H54 (cell line): ENCODE results near the gene RRAD.
"Not testable (repeated sequence)": the region's sequence is repeated elsewhere in the genome, so short reads cannot be mapped to it uniquely, and the experiment has no call there.

Experiments used
- DNase-seq: peaks from one replicate; pipeline ENCODE4 v3.0.0; 2011; ENCODE audit warnings: low spot score, mixed read lengths; ENCODE audit not compliant: insufficient read length
- FAIRE-seq: peaks from 3 replicates; lab custom pipeline; 2011; peaks lifted over from hg19 to GRCh38; lab: Jason Lieb, UNC
- POLR2A ChIP-seq: IDR thresholded peaks from 2 replicates; pipeline ENCODE4 v1.6.1; 2011; ENCODE audit warnings: low read depth, mild to moderate bottlenecking, low read length

The RRAD gene

DNA sequence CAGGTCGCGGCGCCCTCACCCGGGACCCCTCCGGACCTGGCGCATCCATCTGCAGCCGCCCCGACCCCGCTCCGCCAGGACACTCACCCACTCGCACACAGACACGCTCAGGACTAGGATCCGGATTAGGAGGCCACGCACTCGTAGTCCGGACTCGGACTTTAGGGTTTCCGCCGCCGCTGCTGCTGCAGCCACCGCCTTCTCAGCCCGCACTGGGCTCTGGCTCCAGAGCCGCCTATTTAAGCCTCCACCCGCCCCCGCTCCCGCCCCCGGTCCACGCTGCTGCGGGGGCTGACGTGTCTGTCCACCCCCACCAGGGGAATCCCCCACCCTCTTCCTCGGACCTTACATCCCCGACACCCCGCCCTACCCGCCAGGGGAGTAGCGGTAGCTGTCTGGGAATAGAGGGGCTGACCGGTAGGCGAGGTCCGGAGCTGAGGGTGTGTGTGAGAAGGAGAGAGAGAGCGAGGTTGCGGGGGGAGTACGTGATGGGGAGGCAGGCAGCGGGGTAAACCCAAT is at the start of gene RRAD:
RRAD (minus strand) TSS at position 214 of the 519 bp plus-strand sequence. CDS start 356 bp downstream, outside the sequence.
- DNase-seq (no peak), FAIRE-seq (no peak)
- TF ChIP-seq POLR2A, result no peak

DNA sequence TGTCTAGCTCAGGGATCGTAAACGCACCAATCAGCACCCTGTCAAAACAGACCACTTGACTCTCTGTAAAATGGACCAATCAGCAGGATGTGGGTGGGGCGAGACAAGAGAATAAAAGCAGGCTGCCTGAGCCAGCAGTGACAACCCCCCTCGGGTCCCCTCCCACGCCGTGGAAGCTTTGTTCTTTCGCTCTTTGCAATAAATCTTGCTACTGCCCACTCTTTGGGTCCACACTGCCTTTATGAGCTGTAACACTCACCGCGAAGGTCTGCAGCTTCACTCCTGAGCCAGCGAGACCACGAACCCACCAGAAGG is 49.6 kb upstream of the RRAD start:
- DNase-seq, FAIRE-seq: not testable (repeated sequence)

- not testable (repeated sequence) for DNase-seq, FAIRE-seq
Observed at GRCh38 chr16:66974156-66974931, 49.0 kb upstream of the RRAD start.

DNA sequence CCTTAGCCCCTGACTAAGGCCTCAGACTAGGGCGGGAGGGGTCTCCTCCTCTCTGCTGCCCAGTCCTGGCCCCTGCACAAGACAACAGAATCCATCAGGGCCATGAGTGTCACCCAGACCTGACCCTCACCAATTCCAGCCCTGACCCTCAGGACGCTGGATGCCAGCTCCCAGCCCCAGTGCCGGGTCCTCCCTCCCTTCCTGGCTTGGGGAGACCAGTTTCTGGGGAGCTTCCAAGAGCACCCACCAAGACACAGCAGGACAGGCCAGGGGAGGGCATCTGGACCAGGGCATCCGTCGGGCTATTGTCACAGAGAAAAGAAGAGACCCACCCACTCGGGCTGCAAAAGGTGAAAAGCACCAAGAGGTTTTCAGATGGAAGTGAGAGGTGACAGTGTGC is 48.4 kb upstream of the RRAD start:
- DNase-seq (no peak), FAIRE-seq (no peak)
- TF ChIP-seq POLR2A, result no peak

DNA sequence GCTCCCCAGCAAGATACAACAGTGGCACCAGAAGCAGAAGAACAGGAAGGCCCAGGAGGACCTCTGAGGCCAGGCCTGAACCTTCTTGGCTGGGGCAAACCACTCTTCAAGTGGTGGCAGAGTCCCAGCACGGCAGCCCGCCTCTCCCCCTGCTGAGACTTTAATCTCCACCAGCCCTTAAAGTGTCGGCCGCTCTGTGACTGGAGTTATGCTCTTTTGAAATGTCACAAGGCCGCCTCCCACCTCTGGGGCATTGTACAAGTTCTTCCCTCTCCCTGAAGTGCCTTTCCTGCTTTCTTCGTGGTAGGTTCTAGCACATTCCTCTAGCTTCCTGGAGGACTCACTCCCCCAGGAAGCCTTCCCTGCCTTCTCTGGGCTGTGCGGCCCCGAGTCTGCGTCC is 47.6 kb upstream of the RRAD start:
- DNase-seq (no peak), FAIRE-seq (no peak)
- no peak for TF ChIP-seq POLR2A

DNA sequence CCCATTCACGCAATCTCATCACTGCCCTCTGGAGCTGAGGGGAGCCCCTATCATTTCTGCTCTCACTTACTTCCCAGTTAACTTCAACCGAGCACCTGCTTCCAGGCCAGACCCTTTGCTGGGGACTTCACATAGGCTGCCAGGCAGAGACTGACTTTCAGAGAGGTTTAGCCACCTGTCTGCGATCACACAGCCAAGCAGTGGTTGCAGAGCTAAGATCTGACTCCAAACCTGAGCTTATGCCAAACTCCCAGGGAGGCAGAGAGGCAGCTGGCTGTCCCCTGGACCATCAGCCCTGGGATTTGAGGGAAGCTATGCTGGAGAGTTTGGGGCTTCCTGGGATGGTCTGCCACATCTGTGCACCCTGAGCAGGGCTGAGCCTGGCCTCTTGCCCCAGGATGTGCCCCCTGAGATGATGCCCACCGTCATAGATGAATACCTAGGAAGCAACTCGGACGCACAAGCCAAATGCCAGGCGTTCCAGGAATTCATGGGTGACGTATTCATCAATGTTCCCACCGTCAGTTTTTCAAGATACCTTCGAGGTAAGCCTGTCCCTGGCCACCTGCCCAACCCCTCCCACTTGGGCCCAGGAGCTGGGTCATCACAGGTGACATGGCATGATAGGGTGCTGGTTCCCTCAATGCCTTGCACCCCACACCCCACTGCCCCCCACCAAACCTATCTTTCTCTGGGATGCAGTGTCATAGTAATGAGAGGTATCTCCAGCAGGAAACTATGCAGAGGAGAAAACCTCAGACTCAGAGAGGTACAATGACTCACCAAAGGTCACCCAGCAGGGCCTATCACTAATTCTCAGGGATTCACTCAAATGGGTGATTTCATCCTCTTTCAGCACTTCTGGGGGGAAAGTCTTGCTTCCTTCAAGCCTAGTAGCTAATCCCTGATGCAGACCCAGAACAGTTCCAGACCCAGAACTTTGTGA is 45.7 kb upstream of the RRAD start:
- no peak for TF ChIP-seq POLR2A
- FAIRE-seq (no peak), DNase-seq (peak; percentile 67)

DNA sequence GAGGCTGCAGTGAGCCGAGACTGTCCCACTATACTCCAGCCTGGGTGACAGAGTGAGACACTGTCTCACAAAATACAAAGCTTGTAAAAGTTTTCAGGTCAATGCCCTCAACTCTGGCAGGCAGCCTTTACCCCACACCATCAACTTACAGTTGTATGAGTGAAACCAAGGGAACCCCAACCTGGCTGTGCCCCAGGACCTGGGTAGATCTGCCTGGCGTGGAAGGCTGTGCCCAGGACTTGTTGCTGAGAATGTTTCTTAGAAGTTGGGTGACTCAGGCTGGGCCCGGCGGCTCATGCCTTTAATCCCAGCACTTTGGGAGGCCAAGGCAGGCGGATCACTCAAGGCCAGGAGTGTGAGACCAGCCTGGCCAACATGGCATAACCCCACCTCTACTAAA is 43.5 kb upstream of the RRAD start:
- TF ChIP-seq POLR2A, result no peak
- no peak for FAIRE-seq
- no peak for DNase-seq

GRCh38 chr16:66964049-66964448 is 38.7 kb upstream of the RRAD start:
- FAIRE-seq (no peak), DNase-seq (no peak)
- no peak for TF ChIP-seq POLR2A

- FAIRE-seq (no peak), DNase-seq (no peak)
- no peak for TF ChIP-seq POLR2A
Observed at GRCh38 chr16:66961914-66962313, 36.6 kb upstream of the RRAD start.

DNA sequence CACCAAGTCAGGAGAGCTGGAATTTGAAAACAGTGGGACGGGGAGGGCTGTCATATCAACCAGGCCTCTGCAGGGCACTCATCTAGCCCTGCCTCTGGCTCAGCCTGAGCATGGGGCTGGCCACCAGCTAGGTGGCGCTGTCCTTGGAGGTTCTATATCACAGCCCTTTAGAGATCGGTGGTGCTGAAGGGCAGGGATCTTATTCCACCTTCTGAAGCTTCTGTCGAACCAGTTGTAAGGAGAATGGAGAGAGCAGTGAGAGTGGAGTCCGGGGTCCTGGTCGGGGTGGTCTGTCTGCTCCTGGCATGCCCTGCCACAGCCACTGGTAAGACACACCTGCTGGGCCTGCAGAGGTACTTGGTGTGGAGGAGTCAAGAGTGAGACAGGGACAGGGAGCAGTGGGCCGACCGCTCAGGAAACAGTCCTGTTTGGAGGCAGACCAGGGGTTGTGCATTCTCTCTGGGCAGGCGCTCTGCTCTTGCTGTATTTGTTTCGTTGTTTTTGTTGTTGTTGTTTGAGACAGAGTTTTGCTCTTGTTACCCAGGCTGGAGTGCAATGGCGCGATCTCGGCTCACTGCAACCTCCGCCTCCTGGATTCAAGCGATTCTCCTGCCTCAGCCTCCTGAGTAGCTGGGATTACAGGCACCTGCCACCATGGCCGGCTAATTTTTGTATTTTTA is 35.9 kb upstream of the RRAD start, which contains the start of gene CES3:
CES3 (plus strand) TSS at position 202 of the 680 bp plus-strand sequence; CDS start at position 244, 42 bp downstream.
- peak; percentile 70 for FAIRE-seq
- TF ChIP-seq POLR2A, result no peak
- DNase-seq, result peak; percentile 75

- DNase-seq, result no peak
- FAIRE-seq, result no peak
- no peak for TF ChIP-seq POLR2A
Observed at GRCh38 chr16:66960270-66960669, 34.9 kb upstream of the RRAD start.

DNA sequence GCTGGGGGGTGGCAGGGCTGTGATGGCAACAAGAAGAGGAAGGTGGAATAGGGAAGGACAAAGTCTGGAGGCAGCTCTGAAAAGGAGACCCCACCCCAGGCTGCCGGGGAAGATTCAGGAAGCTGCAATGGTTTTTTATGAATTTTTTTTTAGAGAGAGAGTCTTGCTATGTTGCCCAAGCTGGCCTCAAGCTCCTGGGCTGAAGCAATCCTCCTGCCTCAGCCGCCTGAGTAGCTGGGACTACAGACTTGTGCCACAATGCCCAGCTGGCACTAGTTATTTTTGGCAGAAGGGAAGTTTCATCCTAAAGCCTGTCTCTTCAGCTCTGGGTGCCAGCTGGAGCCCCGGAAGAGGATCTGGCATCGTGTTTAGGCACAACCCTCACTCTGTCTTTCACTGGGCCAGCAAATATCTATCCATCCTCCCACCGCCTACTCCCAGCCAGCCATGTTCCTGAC is 34.4 kb upstream of the RRAD start:
- DNase-seq (no peak), FAIRE-seq (no peak)
- no peak for TF ChIP-seq POLR2A

DNA sequence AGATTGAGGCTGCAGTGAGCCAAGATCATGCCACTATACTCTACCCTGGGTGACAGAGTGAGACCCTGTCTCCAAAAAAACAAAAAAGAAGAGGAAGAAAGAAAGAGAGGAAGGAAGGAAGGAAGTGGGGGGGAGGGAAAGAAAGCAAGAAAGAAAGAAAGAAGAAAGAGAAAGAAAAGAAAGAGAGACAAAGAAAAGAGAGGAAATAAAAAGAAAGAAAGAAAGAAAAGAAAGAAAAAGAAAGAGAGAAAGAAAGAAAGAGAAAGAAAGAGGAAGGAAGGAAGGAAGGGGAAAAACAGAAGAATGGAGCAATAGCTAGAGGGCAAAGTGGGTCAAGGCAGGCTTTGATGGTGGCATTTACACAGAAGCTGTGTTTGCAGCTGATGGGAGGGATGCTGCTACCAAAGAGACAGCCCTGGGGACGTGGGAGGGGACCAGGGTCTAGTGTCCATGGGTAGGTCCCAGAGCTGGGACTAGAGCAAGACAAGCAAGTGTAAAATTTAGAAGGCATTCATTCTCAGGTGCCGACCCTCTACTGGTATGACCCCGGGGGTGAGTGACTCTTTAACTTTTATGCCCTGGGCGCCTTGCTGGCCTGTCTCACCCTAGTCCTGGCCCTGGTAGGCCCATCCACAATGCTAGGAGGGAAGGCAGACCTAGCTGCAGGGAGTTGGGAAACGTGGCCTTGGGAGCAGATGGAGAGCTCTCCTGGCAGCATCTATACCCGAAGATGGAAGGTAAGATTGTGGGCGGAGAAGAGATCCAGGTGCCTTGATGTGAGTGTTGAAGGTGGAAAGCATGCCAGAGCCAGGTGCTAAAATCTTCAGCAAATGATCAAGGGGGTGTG is 33.7 kb upstream of the RRAD start:
- FAIRE-seq (no peak), DNase-seq (no peak)
- no peak for TF ChIP-seq POLR2A

DNA sequence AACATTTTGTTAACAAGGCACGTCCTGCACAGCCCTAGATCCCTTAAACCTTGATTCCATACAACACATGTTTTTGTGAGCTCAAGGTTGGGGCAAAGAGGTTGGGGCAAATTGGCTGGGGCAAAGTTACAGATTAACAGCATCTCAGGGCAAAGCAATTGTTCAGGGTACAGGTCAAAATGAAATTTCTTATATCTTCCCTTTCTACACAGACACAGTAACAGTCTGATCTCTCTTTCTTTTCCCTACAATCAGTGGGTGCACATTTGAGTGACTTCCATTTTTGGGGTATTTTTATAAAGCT is 30.8 kb upstream of the RRAD start:
- DNase-seq, FAIRE-seq: not testable (repeated sequence)

- FAIRE-seq, DNase-seq: not testable (repeated sequence)
Observed at GRCh38 chr16:66955363-66956153, 30.2 kb upstream of the RRAD start.
